Neural progenitor cell (in vitro differentiated cells): ENCODE results near the gene C19orf38. TPM values are rescaled to one million over a fixed set of nuclear protein-coding genes. Genes with fewer than 3 reads are reported as not detected.
"Not testable (repeated sequence)": the region's sequence is repeated elsewhere in the genome, so short reads cannot be mapped to it uniquely, and the experiment has no call there.

Source experiments
- DNase-seq: peaks from one replicate; pipeline ENCODE4 v3.0.0-alpha.2; 2016; ENCODE audit warnings: low spot score
- H2AFZ ChIP-seq: fragments of 200-600 bp; sonication (generic); replicated peaks from 2 replicates; pipeline ENCODE4 v1.6.1; 2016; ENCODE audit warnings: antibody characterized with exemption
- H3F3A ChIP-seq: fragments of 200-600 bp; sonication (generic); 2 replicates; pipeline ENCODE4 v1.6.1; 2016; ENCODE audit warnings: antibody characterized with exemption, low read depth
- H3K27ac ChIP-seq: fragments of 200-600 bp; sonication (generic); 2 replicates; pipeline ENCODE4 v1.5.1; 2016; ENCODE audit warnings: mild to moderate bottlenecking
- H3K27me3 ChIP-seq: fragments of 200-600 bp; sonication (generic); 2 replicates; pipeline ENCODE4 v1.6.1; 2016; ENCODE audit warnings: mild to moderate bottlenecking, moderate library complexity
- H3K36me3 ChIP-seq: fragments of 200-600 bp; sonication (generic); 2 replicates; pipeline ENCODE4 v1.5.1; 2016
- H3K4me1 ChIP-seq: fragments of 200-600 bp; sonication (generic); 2 replicates; pipeline ENCODE4 v1.6.1; 2016; ENCODE audit warnings: mixed run types
- H3K4me2 ChIP-seq: fragments of 200-600 bp; sonication (generic); 2 replicates; pipeline ENCODE4 v1.6.1; 2016
- H3K4me3 ChIP-seq: fragments of 200-600 bp; sonication (generic); 2 replicates; pipeline ENCODE4 v1.5.1; 2016
- H3K79me2 ChIP-seq: fragments of 200-600 bp; sonication (generic); 2 replicates; pipeline ENCODE4 v1.6.1; 2016; ENCODE audit warnings: low read depth
- H3K9ac ChIP-seq: fragments of 200-600 bp; sonication (generic); 2 replicates; pipeline ENCODE4 v1.6.1; 2016
- H3K9me3 ChIP-seq: fragments of 200-600 bp; sonication (generic); 2 replicates; pipeline ENCODE4 v1.5.1; 2016; ENCODE audit warnings: low read depth
- H4K20me1 ChIP-seq: fragments of 200-600 bp; sonication (generic); 2 replicates; pipeline ENCODE4 v1.6.1; 2016; ENCODE audit warnings: low read depth
- H3K27ac Mint-ChIP-seq: 3 replicates; pipeline ENCODE4 v1.8.0; 2021; ENCODE audit warnings: mixed read lengths
- H3K27me3 Mint-ChIP-seq: 2 replicates; pipeline ENCODE4 v1.8.0; 2022; ENCODE audit warnings: low read depth, mild to moderate bottlenecking, inconsistent platforms, moderate library complexity, mixed read lengths; ENCODE audit not compliant: insufficient read depth
- H3K36me3 Mint-ChIP-seq: 3 replicates; pipeline ENCODE4 v1.8.0; 2021; ENCODE audit warnings: mixed read lengths
- H3K4me1 Mint-ChIP-seq: 3 replicates; pipeline ENCODE4 v1.8.0; 2021; ENCODE audit warnings: mixed read lengths
- H3K4me3 Mint-ChIP-seq: 3 replicates; pipeline ENCODE4 v1.8.0; 2021; ENCODE audit warnings: mild to moderate bottlenecking, moderate library complexity, mixed read lengths
- H3K9me3 Mint-ChIP-seq: 3 replicates; pipeline ENCODE4 v1.8.0; 2020; ENCODE audit warnings: mixed read lengths
- EZH2 ChIP-seq: fragments of 200-600 bp; sonication (generic); IDR thresholded peaks from 2 replicates; pipeline ENCODE4 v1.6.1; 2017; ENCODE audit warnings: antibody characterized with exemption, mild to moderate bottlenecking, moderate library complexity
- EZH2phosphoT487 ChIP-seq: fragments of 200-600 bp; sonication (generic); IDR thresholded peaks from 2 replicates; pipeline ENCODE4 v1.6.1; 2017; ENCODE audit warnings: antibody characterized with exemption
- total RNA-seq: library from RNA; depleted of rRNA; stranded (reverse); fragments of >200 nt; gene quantifications from 2 replicates; pipeline ENCODE4 v1.2.3, GENCODE V29; 2015; ENCODE audit warnings: low replicate concordance
- TF ChIP-seq, protein P1 (sequence below): fragments of 200-600 bp; sonication (generic); IDR thresholded peaks from 2 replicates; pipeline ENCODE4 v1.5.1; 2017; ENCODE audit warnings: antibody characterized with exemption, mild to moderate bottlenecking

C19orf38 gene
- total RNA-seq, 1 donor from 2014 or later = not detected

GRCh38 chr19:10835089-10835753 lies 13.0 kb upstream of the C19orf38 start:
- Histone ChIP-seq H3K4me2 (peak overlapping the region; percentile 60), H3K27me3 (no peaks in the 10 kb centered on the region), H3K79me2 (no peaks in the 10 kb centered on the region), H3K4me1 (no peaks in the 10 kb centered on the region), H3K9ac (no peak overlapping the region), H3F3A (peaks cover 37% of the 10 kb centered on the region), H4K20me1 (no peaks in the 10 kb centered on the region), H3K27ac (no peak overlapping the region), H3K4me3 (peak overlapping the region; percentile 40), H3K9me3 (no peaks in the 10 kb centered on the region), H3K36me3 (no peaks in the 10 kb centered on the region), H2AFZ (no peak overlapping the region)
- peaks cover 14% of the 10 kb centered on the region for H3K4me1 Mint-ChIP-seq
- H3K27me3 Mint-ChIP-seq = peaks cover 11% of the 10 kb centered on the region
- peaks cover 10% of the 10 kb centered on the region for H3K36me3 Mint-ChIP-seq
- H3K4me3 Mint-ChIP-seq = peak overlapping the region; percentile 91
- TF ChIP-seq, protein P1, sequence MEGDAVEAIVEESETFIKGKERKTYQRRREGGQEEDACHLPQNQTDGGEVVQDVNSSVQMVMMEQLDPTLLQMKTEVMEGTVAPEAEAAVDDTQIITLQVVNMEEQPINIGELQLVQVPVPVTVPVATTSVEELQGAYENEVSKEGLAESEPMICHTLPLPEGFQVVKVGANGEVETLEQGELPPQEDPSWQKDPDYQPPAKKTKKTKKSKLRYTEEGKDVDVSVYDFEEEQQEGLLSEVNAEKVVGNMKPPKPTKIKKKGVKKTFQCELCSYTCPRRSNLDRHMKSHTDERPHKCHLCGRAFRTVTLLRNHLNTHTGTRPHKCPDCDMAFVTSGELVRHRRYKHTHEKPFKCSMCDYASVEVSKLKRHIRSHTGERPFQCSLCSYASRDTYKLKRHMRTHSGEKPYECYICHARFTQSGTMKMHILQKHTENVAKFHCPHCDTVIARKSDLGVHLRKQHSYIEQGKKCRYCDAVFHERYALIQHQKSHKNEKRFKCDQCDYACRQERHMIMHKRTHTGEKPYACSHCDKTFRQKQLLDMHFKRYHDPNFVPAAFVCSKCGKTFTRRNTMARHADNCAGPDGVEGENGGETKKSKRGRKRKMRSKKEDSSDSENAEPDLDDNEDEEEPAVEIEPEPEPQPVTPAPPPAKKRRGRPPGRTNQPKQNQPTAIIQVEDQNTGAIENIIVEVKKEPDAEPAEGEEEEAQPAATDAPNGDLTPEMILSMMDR = no peak
- TF ChIP-seq EZH2phosphoT487 = no peak
- no peak for TF ChIP-seq EZH2
- H3K9me3 Mint-ChIP-seq = peaks cover 2% of the 10 kb centered on the region
- DNase-seq = no peak
- peak overlapping the region; percentile 100 for H3K27ac Mint-ChIP-seq

GRCh38 chr19:10835754-10836478 lies 12.3 kb upstream of the C19orf38 start, which contains the start of gene TMED1:
Gene TMED1, minus strand, starts transcription at chr19:10836212. Its CDS starts 21 bp downstream, at chr19:10836191.
- Histone ChIP-seq H3K9me3 (no peaks in the 10 kb centered on the region), H4K20me1 (no peaks in the 10 kb centered on the region), H3K4me1 (no peaks in the 10 kb centered on the region), H3K79me2 (no peaks in the 10 kb centered on the region), H3K4me3 (peak within 1 kb of the TSS; percentile 64), H3K27me3 (no peaks in the 10 kb centered on the region), H3F3A (peaks cover 37% of the 10 kb centered on the region), H2AFZ (peak within 1 kb of the TSS; percentile 96), H3K9ac (peak within 1 kb of the TSS; percentile 61), H3K4me2 (peak within 1 kb of the TSS; percentile 77), H3K36me3 (no peaks in the 10 kb centered on the region), H3K27ac (peak within 1 kb of the TSS; percentile 91)
- Mint-ChIP-seq H3K4me3 (peak within 1 kb of the TSS; percentile 91), H3K36me3 (peaks cover 10% of the 10 kb centered on the region), H3K27ac (peak within 1 kb of the TSS; percentile 100), H3K27me3 (peaks cover 11% of the 10 kb centered on the region), H3K9me3 (peaks cover 2% of the 10 kb centered on the region), H3K4me1 (peaks cover 14% of the 10 kb centered on the region)
- TF ChIP-seq, protein P1 = peak; percentile 40
- no peak for TF ChIP-seq EZH2
- no peak for TF ChIP-seq EZH2phosphoT487
- peak; percentile 100 for DNase-seq

GRCh38 chr19:10836479-10837330 lies 11.5 kb upstream of the C19orf38 start:
- peak overlapping the region; percentile 91 for H3K4me3 Mint-ChIP-seq
- Histone ChIP-seq H3F3A (peaks cover 34% of the 10 kb centered on the region), H3K79me2 (no peaks in the 10 kb centered on the region), H3K27ac (peak overlapping the region; percentile 91), H3K9ac (peak overlapping the region; percentile 61), H3K4me2 (peak overlapping the region; percentile 77), H3K9me3 (no peaks in the 10 kb centered on the region), H3K27me3 (no peaks in the 10 kb centered on the region), H3K36me3 (no peaks in the 10 kb centered on the region), H4K20me1 (no peaks in the 10 kb centered on the region), H2AFZ (peak overlapping the region; percentile 96), H3K4me3 (peak overlapping the region; percentile 64), H3K4me1 (no peaks in the 10 kb centered on the region)
- peaks cover 14% of the 10 kb centered on the region for H3K4me1 Mint-ChIP-seq
- H3K27ac Mint-ChIP-seq = peak overlapping the region; percentile 100
- DNase-seq = no peak
- H3K9me3 Mint-ChIP-seq = peaks cover 2% of the 10 kb centered on the region
- peaks cover 11% of the 10 kb centered on the region for H3K27me3 Mint-ChIP-seq
- peaks cover 10% of the 10 kb centered on the region for H3K36me3 Mint-ChIP-seq
- no peak for TF ChIP-seq EZH2
- TF ChIP-seq EZH2phosphoT487 = no peak
- TF ChIP-seq, protein P1 = no peak

- DNase-seq, H3K4me3 Mint-ChIP-seq, H3K4me3 ChIP-seq, H3K27ac Mint-ChIP-seq, H3K27me3 Mint-ChIP-seq, H3K36me3 Mint-ChIP-seq, H3K36me3 ChIP-seq, H3K9me3 ChIP-seq, H2AFZ ChIP-seq, H3K9me3 Mint-ChIP-seq, H3K27ac ChIP-seq, H3K4me1 ChIP-seq, H3K79me2 ChIP-seq, H3K27me3 ChIP-seq, H3K4me2 ChIP-seq, H3K9ac ChIP-seq, H4K20me1 ChIP-seq: not testable (repeated sequence)
- H3K4me1 Mint-ChIP-seq = peaks cover 14% of the 10 kb centered on the region
- peaks cover 31% of the 10 kb centered on the region for H3F3A ChIP-seq
These were observed 10.6 kb upstream of the C19orf38 start for GRCh38 chr19:10837649-10838048.
